GM18909 (cell line): ENCODE results near the gene YPEL3.
A peak's percentile ranks its signal among the peaks of the same experiment; 100 is the strongest.
"Not testable (repeated sequence)": the region's sequence is repeated elsewhere in the genome, so short reads cannot be mapped to it uniquely, and the experiment has no call there.

Experiments used
- ATAC-seq: cut with Tn5 transposase; IDR thresholded peaks from one replicate; pipeline ENCODE4 v1.9.1; 2021; ENCODE audit warnings: mild to moderate bottlenecking; ENCODE audit not compliant: unreplicated experiment, poor library complexity

The YPEL3 gene

DNA sequence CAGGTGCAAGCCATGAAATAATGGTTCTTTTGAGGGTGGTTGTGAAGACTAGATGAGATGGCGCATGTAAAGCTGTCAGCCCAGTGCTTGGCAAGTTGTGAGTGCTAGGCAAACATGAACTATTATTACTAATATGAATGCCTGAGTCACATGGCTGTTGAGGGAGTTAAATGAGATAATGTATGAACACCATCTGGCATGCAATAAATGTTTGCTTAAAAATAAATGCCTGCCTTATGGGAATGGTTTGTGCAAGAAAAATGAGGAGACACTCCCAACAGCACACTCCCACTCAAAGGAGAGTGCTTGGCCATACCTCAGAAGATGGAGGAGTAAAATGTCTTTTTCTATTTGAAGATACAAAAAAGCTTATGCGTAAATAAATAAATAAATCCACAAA, 23.4 kb upstream of the YPEL3 start:
- ATAC-seq, result no peak

DNA sequence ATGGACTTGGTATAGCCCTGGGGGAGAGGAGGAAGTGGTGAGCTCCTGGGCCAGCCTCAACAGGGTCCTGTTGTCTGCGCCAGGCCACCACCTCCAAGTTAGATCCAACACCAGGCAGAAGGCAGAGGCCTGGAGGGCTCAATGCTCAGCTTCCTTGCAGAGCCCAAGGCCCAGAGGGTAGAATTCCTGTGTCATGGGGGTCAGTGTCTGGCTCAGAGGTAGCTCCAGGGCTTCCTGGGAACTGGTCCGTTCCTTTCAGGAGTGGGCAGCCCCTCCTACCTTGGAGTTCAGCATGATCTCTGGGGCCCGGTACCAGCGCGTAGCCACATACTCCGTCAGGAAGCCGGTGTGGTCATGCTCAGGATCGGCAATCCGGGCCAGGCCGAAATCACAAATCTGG, 21.8 kb upstream of the YPEL3 start:
- no peak for ATAC-seq

DNA sequence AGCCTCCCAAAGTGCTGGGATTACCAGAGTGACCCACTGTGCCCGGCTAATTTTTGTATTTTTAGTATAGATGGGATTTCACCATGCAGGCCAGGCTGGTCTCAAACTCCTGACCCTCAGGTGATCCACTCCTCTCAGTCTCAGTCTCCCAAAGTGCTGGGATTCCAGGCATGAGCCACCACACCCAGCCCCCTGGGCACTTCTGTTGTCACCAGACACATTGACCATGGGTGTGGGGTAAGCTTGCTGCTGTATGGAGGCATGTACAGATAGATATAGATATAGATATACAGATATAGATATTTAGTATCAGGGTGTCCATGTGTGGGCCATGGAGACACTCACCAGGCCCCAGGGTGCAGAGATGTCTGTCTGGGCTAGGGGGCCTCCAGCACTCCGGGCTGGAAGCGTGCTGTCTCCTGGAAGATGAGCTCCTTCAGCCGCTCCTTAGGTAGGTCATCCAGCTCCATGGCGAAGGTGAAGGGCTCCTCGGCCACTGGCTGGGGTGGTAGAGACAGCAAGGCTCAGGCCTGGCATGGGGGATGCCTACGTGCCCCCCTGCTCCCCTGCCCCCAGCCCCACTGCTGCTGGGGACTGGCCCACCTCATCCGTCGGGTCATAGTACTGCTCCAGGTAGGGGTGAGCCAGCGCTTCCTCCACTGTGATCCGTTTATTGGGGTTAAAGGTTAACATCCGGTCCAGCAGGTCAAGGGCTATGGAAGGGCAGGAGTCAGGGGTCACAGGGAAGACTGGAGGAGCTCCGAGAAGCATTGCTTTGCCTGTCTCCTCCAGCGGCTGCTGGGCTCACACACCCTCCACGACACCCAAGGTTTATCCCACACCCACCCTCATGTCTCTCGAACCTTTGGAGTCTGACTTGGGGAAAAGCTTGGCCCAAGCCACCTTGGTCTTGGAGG, 20.5 kb upstream of the YPEL3 start:
- no peak for ATAC-seq

DNA sequence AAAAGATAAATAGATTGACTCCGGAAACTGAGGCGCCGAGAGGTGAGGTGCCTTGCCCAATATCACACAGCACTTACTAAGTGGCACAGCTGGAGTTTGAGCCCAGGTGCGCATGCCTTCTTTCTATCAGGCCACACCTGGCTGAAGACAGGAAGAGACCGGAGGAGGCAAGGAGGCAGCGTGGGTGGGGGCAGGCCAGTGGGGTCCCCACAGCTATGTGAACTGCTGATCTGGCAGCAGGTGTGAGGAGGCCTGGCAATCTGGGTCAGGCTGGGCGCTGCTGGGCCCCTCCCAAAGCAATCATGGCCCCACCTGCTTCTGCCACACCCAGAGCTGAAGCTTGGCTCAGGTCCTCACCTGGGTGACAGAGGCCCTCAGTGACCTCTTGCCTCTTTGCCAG, 19.2 kb upstream of the YPEL3 start:
- ATAC-seq, result no peak

DNA sequence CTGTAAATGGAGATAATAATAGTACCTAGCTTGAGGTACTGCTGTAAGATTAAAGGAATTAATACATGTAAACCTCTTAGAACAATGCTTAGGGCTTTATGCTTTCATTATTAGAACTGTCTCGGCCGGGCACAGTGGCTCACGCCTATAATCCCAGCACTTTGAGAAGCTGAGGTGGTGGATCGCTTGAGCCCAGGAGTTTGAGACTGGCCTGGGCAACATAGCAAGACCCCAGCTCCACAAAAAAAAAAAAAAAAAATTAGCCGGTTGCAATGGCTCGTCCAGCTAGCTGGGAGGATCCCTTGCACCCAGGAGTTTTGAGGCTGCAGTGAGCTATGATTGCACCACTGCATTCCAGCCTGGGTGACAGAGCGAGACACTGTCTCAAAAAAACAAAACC, 18.8 kb upstream of the YPEL3 start:
- ATAC-seq, result not testable (repeated sequence)

DNA sequence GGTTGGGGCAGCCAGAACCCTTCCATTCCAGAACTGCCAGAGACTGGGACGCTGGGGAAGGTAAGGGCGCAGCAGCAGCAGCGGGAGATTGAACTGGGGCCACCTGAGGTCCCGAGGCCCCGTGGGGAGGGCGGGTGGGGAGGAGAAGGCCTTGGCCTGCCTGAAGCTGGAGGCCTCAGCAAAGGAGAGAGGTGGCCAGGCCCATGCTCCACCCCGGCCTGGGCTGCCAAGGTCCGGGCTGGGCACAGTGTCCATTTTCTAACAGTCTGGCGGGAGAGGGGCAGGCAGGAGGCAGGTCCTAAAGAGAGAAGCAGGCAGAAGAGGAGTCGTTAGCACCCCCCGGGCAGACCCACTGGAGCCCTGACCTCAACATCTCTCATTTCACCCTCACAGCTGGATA, 18.4 kb upstream of the YPEL3 start:
- no peak for ATAC-seq

DNA sequence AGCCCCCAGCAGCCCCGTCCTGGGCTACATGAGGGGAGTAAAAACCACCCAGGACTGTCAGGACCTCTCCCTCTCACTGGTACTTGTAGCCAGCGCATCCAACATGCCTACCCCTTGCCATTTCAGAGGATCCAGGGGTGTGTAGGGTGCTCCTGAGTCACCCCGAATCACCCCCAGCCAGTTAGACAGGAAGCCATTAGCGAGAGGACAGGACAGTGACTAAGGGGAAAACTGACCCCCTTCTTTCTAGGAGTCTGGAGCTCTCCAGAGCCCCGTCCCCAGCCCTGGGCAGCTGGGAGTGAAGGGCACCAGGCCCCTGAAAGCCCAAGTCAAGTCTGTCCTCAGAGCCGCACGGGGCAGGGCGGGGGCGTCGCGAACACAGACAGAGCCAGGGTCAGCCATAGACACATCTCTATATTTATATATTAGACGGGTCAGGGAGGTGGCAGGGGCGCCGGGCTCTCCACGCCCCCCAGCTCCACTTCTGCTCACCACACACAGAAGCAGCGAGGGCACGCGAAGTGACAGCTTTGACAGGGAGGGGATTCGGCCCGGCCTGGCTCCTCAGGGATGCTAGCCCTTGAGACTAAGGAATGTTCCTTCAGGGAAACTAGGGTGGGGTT, 17.8 kb upstream of the YPEL3 start:
- no peak for ATAC-seq

DNA sequence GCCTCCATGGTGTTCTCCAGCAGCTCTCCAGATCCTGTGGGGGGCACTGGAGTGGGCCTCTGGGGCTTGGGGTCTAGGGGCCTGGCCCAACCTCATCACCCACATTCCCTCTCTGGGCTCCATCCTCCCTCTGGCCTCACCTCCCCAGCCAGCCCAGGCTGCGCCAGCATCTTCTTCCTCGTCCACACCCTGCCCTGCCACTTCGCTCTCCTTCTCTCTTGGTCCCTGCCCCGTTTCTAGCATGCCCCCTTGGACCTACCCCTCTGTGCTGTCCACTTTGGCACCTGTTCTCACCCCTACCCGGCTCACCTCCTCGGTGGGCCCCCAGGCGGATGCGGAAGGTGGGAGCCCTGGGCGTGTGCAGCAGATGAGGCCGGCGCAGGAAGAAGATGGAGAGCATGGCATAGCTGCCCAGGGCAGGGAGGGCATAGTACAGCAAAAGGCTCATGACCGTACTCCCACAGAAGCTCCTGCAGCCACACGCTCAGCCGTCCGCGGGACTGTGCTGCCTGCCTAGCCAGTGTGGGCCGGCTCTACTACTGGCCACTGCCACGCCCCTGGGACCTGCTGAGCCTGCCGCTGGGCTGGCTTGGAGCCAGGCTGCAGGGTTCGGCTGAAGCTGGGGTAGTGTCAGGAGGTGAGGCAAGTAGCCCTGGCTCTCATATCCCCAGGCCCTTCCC, 17.2 kb upstream of the YPEL3 start, which contains the start of gene GDPD3:
Gene GDPD3, minus strand, starts transcription at position 507 of the 680 bp plus-strand sequence. Its CDS starts 59 bp downstream, at position 448.
- no peak for ATAC-seq

DNA sequence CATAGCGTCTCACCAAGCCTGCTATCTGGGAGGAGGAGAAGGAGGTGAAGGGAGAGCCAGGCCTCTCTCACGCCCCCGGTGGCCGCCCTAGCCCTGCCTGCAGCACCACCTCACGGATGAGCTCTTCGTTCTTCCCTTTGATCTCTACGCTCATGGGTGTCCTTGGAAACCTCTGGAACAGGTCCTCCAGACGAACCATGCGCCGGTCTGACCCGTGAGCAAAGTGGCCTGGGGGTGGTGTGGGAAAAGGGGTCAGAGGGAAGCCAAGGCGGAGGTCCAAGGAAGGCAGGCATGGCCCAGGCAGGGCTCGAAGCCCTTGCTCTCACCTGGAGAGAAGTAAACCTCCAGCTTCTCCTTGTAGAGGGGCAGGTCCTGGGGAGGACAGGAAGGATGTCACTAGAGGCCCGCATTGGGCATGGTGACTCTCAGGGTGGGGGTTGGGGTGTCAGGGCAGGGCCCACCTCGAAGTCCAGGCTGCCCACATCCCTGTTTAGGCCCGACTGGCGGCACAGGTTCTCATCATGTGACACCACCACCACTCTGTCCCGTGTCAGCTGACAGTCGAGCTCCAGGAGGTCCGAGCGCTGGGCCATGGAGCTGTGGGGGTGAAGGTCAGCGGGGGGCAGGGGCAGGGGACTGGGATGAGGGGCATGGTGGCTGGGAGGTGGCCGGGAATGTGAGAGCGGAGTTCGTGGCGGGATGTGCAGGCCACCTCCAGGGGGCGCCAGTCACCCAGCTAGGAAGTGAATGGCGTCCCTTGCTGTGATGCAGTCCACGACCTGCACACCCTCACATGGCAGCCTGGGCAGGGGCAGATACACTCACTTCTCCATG, 16.4 kb upstream of the YPEL3 start:
- ATAC-seq, result no peak

DNA sequence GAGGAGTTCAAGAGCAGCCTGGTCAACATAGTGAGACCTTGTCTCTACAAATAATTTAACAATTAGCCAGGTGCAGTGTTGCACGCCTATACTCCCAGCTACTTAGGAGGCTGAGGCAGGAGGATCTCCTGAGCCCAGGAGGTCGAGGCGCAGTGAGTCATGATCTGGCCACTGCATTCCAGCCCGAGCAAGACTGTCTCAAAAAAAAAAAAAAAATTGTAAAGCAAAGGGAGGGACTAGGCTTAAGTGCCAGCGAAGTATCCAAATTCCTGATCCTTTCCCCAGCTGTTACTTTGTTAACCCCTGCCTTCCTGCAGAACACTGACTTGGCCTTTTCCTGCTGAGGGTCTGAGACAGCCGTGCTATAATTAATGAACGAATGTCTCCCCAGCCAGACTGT, 14.6 kb upstream of the YPEL3 start:
- ATAC-seq, result no peak

DNA sequence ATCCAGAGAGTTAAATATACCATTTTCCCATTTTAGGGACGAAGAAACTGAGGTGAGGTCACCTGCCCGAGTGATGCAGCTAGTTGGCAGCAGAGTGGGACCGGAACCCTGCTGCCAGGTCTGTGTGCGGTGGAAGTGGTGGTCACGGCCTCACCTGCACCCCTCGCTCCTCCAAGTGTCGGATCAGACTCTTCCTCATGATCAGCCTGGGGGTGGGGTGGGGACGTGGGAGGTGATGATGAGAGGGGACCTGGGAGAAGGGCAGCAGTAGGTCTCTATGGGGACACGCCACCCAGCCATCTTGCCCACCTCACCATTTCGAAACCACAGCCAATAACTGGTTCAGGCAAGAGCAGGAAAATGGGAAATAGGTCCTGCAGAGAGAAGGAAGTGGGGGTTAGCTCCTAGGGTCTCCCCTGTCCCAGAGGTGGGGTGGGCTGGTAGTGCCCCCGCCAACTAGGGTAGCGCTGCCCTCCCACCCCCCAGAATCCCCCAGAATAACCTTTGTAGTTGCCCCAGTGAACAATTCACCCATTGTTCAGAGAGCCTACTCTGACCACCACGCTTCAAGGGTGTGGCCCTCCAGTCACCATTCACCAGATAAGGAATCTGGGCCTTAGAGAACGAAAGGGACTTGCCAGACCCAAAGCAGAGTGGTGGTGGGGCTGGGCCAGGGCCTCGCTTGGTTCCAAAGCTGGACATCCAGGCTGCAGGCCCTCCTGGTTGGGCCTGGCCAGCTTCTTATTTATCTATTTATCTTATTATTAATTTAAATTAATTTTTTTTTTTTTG, 12.2 kb upstream of the YPEL3 start:
- ATAC-seq, result no peak

DNA sequence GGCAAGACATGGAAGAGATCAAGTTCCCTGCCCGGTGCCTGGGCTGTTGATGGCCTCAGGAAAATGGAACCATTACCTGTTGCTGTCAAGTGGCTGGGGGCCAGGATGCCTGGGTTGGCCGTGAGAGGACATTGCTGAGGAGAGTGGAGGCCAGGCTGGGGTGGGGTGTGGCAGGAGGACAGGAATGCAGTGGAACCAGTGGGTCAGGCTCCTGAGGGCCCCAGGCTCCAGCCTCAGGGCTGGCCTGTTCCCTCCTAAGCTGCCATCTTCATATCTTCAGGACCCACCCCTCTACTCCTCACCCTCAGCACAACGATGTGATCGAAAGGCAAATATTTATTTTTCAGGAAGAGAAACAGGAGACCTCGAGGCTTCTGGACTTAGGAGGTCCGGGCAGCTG, 8.5 kb upstream of the YPEL3 start:
- ATAC-seq, result no peak

DNA sequence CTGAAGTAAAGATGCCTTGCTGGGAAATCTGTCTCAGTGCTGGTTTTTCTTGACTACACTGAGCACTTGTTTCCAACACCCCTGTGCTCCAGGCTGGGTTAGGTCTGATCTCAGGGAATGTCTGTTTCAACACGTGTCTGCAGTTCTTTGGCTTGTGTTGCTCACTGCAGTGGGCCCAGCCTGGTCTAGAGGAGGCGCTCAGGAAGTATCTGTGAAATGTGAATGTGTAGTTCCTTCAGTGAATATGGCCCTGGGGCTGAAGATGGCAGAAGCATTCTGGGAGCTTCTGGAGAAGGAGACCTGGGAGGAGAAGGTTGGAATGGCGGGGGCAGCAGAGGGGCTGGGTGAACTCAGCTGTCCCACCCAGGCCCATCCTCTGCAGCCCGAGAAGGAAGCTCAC, 8.1 kb upstream of the YPEL3 start:
- ATAC-seq, result no peak

DNA sequence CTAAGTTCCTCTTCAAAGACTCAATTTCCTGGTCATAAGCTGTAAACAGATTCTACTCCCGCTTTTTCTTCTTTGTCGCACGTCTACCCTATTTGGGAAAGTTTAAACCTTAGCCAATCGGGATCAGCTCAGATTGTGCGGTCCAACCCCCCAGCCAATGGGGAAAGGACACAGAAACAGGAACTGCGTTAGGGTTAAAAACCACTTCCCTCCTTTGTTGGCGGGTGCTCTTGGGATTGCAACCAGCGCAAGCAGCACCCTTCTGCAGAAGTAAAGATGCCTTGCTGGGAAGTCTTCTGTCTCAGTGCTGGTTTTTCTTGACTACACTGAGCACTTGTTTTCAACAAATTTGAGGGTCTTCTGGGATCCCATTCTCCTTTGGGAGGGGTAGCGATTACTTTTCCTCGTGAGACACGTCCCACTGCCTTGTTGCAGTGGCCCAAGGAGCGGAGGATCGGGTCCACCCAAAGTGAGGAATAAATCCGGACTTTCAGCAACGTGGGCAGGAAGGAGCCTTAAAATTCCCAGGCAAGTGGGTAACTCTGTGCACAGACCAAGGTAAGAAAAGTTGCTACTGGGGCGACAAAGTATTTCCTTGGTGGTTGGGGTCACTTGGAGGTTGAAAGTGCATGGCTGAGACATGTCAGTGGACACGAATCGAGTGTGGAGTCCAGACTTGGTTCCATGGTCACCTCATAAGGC, 1.0 kb upstream of the YPEL3 start:
- no peak for ATAC-seq

DNA sequence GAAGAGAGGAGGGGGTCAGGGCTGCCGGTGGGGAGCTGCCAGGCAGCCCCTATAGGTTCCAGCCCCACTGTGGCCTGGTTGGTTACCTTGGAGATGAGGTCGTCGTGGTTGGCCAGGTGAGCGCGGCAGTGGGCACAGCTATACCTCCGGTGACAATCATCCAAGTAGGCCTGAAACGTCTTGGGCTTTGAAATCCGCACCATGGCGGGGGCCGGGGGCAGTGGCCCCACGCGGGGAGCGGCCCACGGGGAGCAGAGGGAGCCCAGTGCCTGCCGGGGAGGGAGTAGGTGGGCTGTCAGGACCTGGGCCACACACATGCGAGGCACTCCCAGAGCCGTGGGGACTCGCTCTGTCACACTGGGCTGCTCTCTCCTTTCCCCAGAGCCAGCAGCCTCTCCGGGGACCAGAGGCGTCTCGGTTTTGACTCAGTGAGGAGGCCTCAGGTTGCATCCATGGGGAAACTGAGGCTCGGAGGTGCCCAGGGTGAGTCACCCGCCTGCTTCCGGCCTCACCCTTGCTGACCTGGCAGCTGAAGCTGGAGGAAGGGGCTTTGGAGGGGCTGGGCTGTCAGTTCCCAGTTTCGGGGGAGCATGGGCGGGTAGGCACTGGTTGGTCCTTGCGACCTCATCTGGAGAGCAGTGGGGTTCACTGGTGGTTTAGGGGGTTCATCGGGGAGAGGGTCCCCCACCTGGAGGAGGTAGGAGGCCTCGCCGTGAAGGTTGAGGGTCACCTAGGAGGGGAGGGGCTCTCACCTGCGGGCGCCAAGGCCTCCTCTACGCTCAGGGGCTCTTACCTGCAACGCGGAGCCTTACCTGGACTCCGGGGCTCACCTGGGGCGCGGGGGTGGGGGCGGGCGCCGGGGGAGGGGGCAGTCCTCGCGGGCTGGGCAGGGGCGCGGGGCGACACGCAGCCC, 591 bp downstream of the YPEL3 start:
- ATAC-seq, result no peak

DNA sequence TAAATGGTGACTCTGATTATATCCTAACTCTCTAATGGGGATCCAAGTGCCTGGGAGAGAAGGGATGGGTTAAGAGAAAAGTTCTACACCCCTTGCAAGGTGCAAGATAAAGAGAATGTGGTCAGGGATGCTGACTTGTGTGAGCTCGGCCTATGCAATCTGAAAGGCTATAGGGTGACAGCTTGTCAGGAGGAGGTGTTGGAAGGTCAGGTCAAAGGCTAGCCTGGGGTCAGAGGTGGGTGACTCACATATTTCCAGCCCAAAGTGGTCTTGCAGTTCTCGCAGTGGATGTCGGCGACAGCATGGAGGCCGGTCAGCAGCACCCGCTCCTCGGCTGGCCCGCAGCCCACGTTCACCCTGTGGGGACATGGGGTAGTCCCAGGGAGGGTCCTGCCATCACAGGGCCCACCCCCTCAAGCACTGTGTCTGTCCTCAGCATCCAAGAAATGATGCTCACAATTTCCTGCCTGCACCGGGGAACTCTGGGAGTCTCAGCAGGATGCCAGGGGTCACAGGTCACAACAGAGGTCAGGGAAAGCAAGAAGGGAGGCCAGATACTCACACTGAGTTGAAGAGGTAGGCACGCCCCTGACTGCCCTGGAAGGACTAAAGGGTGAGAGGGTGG, 1.4 kb downstream of the YPEL3 start:
- no peak for ATAC-seq

DNA sequence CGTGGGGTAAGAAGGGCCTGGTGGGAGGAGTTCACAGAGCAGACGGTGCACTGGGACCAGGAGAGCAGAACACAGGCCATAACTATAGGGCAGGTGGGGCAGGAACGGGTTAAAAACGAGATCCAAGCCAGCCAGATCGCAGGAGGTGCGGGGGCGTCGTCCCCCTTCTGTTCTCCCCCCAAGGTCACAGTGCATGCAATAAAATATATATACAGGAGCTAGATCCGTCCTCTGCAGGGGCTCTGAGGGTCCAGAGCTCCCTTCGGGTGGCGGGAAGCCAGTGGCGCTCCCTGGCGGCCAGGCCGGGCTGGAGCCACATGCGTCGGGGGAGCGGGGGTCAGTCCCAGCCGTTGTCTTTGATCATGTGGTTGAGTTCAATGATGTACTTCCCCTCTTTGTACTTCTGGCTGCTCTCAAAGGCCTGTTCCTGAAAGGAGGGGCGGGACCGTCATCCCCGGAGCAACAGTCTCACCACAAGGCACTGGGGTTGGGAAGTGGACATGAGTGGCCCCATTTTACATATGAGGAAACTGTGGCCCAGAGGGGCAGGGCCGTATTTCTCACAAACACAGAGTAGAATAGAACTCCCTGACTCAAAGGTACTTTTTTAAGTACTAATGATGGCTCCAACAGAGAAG, 3.5 kb downstream of the YPEL3 start:
- ATAC-seq, result peak; percentile 47
